DND-41 (cell line): ENCODE data around the gene HEBP1.

Experiments used
- ATAC-seq: fragments of 200-7000 bp; cut with Tn5 transposase; 3 replicates; pipeline ENCODE4 v1.9.1; 2021; ENCODE audit warnings: low read depth; ENCODE audit not compliant: insufficient read depth
- DNase-seq: peaks from one replicate; pipeline ENCODE4 v3.0.0-alpha.2; 2020
- H2AFZ ChIP-seq: 2 replicates; pipeline ENCODE4 v1.6.0; 2012; ENCODE audit warnings: low read depth, low read length
- H3K27ac ChIP-seq: 2 replicates; pipeline ENCODE4 v1.5.1; 2012; ENCODE audit warnings: low read length, inconsistent platforms
- H3K27me3 ChIP-seq: fragments of 200-600 bp; sonication (generic); 2 replicates; pipeline ENCODE4 v1.6.0; 2012; ENCODE audit warnings: low read length, mild to moderate bottlenecking, inconsistent platforms; ENCODE audit not compliant: insufficient read depth, poor library complexity
- H3K36me3 ChIP-seq: 2 replicates; pipeline ENCODE4 v1.5.1; 2012; ENCODE audit warnings: low read length, inconsistent platforms; ENCODE audit not compliant: insufficient read depth
- H3K4me1 ChIP-seq: 2 replicates; pipeline ENCODE4 v1.5.1; 2012; ENCODE audit warnings: mild to moderate bottlenecking, low read length; ENCODE audit not compliant: insufficient read depth
- H3K4me2 ChIP-seq: 2 replicates; pipeline ENCODE4 v1.6.0; 2012; ENCODE audit warnings: mild to moderate bottlenecking, moderate library complexity, low read length, inconsistent platforms; ENCODE audit not compliant: insufficient read depth
- H3K4me3 ChIP-seq, 2 experiments: fragments of 200-600 bp in 1 of 2; shearing (Covaris generic) in 1 of 2; 2 replicates each; pipeline ENCODE4 v1.5.1; 2012 to 2016; ENCODE audit warnings: inconsistent platforms in 2 of 2, low read length in 2 of 2, mild to moderate bottlenecking in 2 of 2, low read depth in 1 of 2, moderate library complexity in 1 of 2
- H3K79me2 ChIP-seq: 2 replicates; pipeline ENCODE4 v1.6.0; 2012; ENCODE audit warnings: low read length, inconsistent platforms; ENCODE audit not compliant: insufficient read depth
- H3K9ac ChIP-seq: 2 replicates; pipeline ENCODE4 v1.6.0; 2012; ENCODE audit warnings: low read depth, mild to moderate bottlenecking, inconsistent platforms, low read length, moderate library complexity
- H3K9me3 ChIP-seq: 2 replicates; pipeline ENCODE4 v1.5.1; 2012; ENCODE audit warnings: low read length, moderate library complexity, mild to moderate bottlenecking, inconsistent platforms; ENCODE audit not compliant: insufficient read depth, severe bottlenecking
- H4K20me1 ChIP-seq: 2 replicates; pipeline ENCODE4 v1.6.0; 2012; ENCODE audit warnings: low read length; ENCODE audit not compliant: insufficient read depth
- CTCF ChIP-seq: IDR thresholded peaks from 2 replicates; pipeline ENCODE4 v1.5.1; 2012; ENCODE audit warnings: borderline replicate concordance, low read length, moderate library complexity, mild to moderate bottlenecking; ENCODE audit not compliant: poor library complexity, severe bottlenecking; ENCODE audit errors: extremely low read depth
- EZH2 ChIP-seq: IDR thresholded peaks from 3 replicates; pipeline ENCODE4 v1.6.1; 2012; ENCODE audit warnings: borderline replicate concordance, low read depth, mild to moderate bottlenecking, moderate library complexity, low read length, inconsistent platforms; ENCODE audit not compliant: severe bottlenecking

Gene HEBP1

GRCh38 chr12:13033476-13033875, 33.4 kb upstream of the HEBP1 start:
- H3K4me1 ChIP-seq: no peaks in the 10 kb centered on the region
- H3K9me3 ChIP-seq: no peaks in the 10 kb centered on the region
- DNase-seq (no peak), ATAC-seq (no peak)
- H3K4me2 ChIP-seq: no peak overlapping the region
- H3K27me3 ChIP-seq: peaks cover 16% of the 10 kb centered on the region
- TF ChIP-seq EZH2 (no peak), CTCF (no peak)
- no peak overlapping the region for H2AFZ ChIP-seq
- H3K79me2 ChIP-seq: no peaks in the 10 kb centered on the region
- H3K27ac ChIP-seq: no peak overlapping the region
- H4K20me1 ChIP-seq: no peaks in the 10 kb centered on the region
- no peaks in the 10 kb centered on the region for H3K36me3 ChIP-seq
- no peak overlapping the region for H3K9ac ChIP-seq
- no peak overlapping the region for H3K4me3 ChIP-seq

- no peak overlapping the region for H3K27ac ChIP-seq
- ATAC-seq (no peak), DNase-seq (no peak)
- H3K4me3 ChIP-seq: no peak overlapping the region
- H3K4me2 ChIP-seq: no peak overlapping the region
- H3K79me2 ChIP-seq: no peaks in the 10 kb centered on the region
- no peaks in the 10 kb centered on the region for H3K4me1 ChIP-seq
- H3K9me3 ChIP-seq: no peaks in the 10 kb centered on the region
- no peaks in the 10 kb centered on the region for H4K20me1 ChIP-seq
- no peak overlapping the region for H2AFZ ChIP-seq
- no peak overlapping the region for H3K9ac ChIP-seq
- H3K36me3 ChIP-seq: no peaks in the 10 kb centered on the region
- TF ChIP-seq CTCF (no peak), EZH2 (no peak)
- peaks cover 21% of the 10 kb centered on the region for H3K27me3 ChIP-seq
Observed at GRCh38 chr12:13032164-13032563, 32.1 kb upstream of the HEBP1 start.

- TF ChIP-seq EZH2 (no peak), CTCF (no peak)
- H4K20me1 ChIP-seq: no peaks in the 10 kb centered on the region
- H3K4me1 ChIP-seq: no peaks in the 10 kb centered on the region
- no peak overlapping the region for H3K4me2 ChIP-seq
- H3K36me3 ChIP-seq: no peaks in the 10 kb centered on the region
- no peak overlapping the region for H2AFZ ChIP-seq
- DNase-seq (no peak), ATAC-seq (no peak)
- H3K27me3 ChIP-seq: peaks cover 31% of the 10 kb centered on the region
- H3K27ac ChIP-seq: no peak overlapping the region
- H3K9me3 ChIP-seq: no peaks in the 10 kb centered on the region
- no peaks in the 10 kb centered on the region for H3K79me2 ChIP-seq
- no peak overlapping the region for H3K9ac ChIP-seq
- H3K4me3 ChIP-seq: no peak overlapping the region
Observed at GRCh38 chr12:13030541-13031291, 30.7 kb upstream of the HEBP1 start.
